ENCODE results near the gene HDAC8.

Gene HDAC8

GRCh38 chrX:72294497-72294896 is 278.1 kb downstream of the HDAC8 start:
- DNase-seq (ENCODE audit: low read depth), result no peak

- no peak for DNase-seq (ENCODE audit: low read depth)
Observed at GRCh38 chrX:72282302-72282701, 290.3 kb downstream of the HDAC8 start.

GRCh38 chrX:72280321-72280845 is 292.3 kb downstream of the HDAC8 start:
- peak; percentile 52 for DNase-seq (ENCODE audit: low read depth)
